ENCODE measurements around the gene FXYD7. TPM values are rescaled to one million over a fixed set of nuclear protein-coding genes. Genes with fewer than 3 reads are reported as not detected.

FXYD7 gene
- polyA plus RNA-seq, 10 donors = 0.42 to 2.4 (median 0.89) TPM

DNA sequence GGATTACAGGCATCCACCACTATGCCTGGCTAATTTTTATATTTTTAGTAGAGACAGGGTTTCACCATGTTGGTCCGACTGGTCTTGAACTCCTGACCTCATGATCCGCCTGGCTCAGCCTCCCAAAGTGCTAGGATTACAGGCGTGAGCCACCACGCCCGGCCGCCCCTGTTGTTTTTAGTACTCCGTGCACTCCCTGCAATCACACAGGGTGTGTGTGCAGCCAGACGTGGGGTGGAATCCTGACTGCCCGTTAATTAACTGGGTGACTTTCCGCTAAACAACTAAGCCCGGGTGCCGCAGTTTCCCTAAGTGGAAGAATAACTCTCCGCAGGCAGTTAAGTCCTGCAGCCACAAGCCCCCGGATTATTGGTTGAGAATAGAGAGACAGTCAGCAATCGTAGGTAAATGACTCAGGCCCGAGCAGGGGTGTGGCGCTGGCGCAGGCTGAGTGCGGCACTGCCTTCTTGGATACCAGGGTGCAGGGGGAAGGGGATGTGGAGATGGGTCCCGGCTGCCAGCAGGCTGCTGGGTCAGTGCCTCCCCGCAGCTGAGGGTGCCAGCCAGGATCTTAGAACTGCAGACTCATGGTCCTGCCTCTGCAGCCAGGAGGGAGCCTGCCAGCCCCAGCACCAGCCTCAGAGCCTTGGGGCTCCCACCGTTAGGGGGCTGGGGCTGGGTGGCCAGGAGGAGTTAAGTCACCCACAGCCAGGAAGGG is 33.5 kb upstream of the FXYD7 start:
- DNase-seq = no peak

DNA sequence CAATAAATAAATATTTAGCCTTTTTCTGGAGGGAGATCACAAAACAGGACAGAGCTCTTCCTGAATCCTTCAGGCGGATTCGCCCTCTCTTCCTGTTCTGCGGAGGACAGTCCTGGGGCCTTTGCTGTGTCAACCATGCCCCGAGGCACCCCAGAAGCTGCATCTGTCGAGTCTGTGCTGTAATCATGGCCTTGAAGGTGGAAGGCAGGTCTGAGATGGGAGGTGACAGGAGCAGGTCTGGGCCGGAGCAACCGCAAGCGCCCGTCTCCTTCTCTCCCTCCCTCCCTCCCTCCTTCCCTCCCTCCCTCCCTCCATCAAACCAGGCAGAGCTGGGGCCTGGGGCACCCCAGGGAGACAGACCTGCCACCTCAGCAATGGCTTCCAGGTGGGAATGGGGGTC is 32.1 kb upstream of the FXYD7 start:
- no peak for DNase-seq

DNA sequence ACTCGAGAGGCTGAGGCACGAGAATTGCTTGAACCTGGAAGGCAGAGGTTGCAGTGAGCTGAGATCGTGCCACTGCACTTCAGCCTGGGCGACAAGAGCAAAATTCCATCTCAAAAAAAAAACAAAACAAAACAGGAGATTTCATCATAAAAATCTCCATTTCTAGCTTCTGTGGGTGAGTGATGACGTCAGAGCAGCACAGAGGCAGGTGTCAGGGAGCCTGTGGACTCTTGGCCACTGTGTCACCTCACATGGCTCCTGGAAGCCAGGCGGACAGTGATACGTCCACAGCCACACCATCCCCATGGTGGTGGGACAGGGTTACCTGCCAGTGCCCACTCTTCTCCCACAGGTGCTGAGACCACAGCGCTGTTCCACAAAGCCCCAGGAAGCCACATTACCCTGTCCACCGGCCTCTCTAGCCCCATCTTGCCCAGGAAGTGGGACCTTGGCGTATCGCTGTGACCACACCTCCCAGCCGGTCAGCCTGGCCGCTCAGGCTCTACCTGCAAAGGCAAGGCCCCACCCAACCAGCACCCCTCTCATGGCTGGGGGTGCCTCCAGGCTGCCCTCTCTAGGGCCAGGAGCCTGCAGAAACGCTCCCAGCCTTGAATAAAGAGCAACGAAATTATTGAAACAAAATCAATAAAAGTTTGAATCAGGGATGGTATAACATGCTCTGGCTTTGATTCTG is 29.9 kb upstream of the FXYD7 start:
- DNase-seq = no peak

DNA sequence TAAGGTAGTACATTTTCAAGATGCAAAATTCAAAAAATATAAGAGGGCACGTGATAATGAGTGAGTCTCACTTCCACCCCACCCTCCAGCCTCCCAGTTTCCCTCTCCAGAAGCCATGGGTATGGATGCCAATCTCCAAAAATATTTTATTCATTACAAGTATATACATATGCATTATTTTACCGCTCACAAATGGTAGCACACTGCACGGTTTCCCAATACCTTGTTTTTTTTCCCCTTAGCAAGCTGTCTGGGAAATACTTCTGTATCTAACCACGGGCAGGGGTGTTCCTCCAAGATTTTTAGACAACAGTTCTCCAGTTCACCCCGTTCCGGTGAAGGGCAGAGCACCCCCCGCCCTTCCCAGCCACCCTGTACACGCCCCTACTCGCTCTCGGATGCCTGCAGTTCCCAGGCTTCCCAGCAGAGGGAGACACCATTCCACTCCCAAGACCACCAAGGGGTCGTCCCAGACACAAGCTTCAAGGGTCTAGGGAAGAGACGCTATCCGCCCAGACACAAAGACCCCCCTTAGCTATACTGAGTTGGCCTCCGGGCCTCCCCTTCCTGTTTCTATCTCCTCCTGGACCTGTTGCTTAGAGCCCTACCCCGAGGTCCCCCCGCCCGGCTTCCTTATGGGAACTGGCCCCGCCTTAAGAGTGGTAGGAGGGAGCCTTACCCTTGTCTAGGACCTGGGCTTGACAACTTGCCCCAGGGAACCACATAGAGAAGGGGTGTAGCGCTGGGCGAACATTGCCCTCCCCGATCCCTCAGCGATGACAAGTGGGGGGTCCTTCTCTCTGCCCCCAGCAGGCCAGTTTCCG is 28.5 kb upstream of the FXYD7 start:
- DNase-seq = peak; percentile 66 to 85 (median 85)

DNA sequence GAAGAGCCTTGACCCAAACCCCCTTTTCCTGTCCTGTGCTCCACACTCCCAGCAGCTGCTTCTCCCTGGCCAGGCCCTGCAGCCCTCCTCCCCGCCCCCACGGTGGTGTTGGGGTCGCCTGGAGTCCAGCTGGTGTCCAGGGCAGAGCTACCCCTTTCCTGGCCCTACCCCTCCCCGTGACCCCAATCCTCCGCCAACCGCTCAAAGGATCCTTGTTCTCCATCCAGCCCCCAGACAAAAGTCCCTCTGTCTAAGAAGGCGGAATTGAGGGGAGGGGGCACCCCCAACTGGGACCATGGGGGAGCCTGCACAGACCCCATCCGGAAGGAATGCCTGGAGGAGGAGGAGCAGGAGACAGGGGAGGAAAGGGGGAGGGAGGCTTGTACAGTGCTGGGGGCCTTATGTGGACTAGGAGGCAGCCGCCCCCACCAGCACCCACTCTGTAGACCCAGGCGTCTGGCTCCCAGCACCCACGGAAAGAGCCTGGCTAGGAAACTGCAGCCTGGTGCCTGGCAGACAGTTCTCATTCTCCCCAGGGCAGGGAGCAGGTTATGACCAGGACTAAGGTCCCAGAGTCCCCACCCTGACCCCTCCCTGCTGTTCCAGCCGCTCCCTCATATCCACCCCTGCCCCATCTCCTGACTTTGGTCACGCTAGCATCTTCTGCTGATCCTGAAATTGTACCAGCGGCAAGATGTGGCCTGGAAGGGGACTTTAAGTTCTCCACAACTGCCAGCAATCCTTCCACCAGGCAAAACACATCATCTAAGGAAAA is 27.7 kb upstream of the FXYD7 start, which contains the start of gene FXYD3:
Gene FXYD3 (plus strand): TSS at position 647 of the 775 bp plus-strand sequence. CDS start 3,554 bp downstream, outside the sequence.
- no peak for DNase-seq

DNA sequence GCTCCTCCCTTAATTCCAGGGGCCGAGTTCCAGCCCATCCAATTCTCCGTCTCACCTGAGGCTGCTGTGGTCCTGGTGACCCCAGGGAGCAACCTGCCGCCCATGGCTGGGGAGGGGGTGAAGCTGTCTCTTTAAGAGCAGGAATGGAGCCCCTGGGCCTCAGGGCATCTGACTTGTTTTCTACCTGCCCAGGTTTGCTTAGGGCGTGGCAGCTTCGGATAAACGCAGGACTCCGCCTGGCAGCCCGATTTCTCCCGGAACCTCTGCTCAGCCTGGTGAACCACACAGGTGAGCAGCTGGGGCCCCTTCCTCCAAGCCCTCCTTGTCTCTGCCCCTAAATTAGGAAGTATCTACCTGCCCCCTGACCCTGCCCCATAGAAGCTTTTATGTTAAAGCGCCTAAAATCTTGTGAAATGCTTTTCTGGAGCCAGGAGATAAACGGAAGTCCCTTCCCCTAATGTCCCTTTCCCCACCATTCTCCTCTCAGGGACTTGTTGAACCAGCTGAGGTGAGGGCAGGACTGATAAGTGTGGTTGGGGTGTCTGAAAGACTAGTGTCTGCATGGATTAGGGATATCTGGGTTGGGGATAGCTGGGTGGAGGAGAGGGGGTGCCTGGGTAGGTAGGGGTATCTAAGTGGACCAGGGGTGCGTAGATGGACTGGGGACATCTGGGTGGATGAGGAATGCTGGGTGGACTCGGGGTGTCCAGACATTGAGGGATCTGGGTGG is 26.8 kb upstream of the FXYD7 start:
- DNase-seq = no peak

DNA sequence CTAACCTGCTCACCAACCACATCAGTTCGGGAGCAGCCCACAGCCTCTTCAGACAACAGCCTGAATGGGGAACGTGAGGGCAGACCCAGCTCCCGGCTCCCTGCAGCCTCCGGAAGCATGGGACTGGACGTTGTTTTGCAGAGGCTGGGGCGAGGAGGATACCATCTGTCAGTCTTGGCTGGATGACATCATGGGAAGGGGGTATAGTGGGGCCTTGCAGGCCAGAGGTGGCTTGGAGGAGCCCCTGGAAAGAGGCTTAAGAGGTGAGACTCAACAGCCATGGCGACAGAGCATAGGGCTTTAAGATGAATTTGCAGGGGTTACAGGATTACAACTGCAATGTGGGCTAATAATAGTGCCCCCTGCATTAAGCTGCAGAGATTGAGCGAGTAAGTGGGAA is 25.9 kb upstream of the FXYD7 start:
- DNase-seq = no peak

DNA sequence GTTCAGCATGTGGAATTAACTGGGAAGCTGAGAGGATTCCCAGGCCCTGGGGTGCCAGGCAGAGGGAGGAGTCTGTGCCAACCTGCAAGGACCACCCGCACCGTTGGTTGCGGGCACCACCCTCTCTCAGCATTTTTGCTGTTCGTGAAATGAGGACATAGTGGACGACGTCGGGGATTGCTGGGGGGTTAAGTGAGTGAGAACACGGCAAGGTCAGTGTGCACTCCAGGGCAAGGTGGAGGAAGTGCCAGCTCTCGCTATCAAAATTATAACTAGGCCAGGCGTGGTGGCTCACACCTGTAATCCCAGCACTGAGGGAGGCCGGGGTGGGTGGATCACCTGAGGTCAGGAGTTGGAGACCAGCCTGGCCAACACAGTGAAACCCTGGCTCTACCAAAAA is 25.3 kb upstream of the FXYD7 start:
- no peak for DNase-seq

DNA sequence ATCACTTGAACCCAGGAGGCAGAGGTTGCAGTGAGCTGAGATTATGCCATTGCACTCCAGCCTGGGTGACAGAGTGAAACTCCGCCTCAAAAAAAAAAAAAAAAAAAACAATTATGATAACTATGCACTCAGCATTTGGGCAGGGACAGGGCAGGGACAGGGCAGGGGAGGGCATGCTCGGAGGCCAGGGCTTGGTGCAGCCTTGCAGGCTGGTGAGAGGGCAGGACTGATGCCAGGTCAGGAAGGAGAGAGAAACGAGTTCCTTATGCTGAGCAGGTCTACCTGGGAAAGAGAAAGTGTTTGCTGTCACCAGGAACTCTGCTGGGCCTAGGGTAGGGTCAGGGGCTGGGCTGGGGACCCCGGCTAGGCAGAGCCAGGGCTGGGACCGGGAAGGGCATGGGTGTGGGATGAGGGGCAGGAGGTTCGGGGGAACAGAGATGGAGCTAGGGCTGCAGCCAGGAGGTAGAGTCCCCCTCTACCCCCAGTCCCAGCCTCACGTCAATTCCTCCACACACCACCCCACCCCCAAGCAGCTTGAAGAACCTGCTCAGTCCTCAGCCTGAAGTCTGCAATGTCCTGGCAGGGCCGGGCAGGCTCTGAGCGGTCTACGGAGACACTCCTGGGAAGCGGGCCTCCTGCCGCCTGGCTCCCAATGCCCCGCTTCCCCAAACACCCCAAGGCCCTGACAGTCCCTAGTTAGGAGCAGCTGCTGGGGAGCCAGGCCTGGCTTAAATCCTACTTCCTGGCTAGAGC is 24.6 kb upstream of the FXYD7 start:
- DNase-seq = no peak

DNA sequence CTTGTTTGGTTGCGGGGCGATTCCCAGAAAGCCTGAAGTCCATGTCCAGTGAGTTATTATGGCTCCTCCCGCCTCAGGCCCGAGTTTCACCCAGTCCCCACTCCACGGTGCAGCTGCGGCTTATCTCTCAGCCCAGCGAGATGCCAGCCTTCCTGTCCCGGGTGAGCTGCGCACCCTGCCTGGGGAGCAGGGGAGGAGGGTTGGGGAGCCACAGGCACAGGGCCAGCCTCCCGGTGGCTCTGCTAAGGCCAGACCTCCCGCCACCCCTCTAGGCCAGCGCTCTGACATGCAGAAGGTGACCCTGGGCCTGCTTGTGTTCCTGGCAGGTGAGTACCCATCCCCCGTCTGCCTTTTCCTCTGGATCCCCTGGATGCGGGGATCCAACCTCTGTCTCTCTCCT is 24.0 kb upstream of the FXYD7 start:
- DNase-seq = no peak

DNA sequence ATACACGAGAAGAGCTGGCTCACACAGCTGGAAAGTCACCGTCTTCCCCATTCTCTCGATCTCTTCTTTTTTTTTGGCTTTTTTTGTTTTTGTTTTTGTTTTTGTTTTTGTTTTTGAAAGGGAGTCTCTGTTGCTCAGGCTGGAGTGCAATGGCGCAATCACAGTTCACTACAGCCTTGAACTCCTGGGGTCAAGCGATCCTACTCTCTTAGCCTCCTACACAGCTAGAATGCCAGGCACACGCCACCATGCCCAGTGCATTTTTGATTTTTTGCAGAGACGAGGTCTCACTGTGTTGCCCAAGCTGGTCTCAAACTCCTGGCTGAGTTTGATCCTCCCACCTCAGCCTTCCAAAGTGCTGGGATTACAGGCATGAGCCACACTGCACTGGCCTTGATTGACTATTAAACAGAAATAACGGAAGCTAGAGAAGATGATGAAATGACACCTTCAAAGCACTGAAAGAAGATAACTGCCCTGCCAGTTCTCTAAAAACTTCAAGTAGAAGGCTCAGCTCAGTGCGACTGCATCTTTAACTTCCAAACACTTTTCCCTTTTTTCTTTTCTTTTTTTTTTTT is 23.4 kb upstream of the FXYD7 start:
- no peak for DNase-seq

DNA sequence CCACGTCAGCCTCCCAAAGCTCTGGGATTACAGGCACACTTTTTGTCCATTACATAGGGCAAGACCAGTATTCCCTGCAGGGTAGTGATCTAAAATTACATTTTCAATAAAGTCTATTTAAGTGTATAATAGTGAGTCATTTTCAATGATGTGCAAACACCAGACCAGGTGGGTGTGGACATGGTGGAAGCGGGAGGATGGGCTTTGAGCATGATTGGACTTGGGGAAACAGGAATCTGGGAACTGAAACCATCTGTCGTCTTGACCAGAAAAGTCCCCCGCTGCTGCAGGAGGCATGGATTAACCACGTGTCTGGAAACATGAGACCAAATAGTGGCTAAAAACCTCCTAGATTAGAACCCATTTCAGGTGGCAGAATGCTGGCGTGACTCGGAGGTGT is 22.6 kb upstream of the FXYD7 start:
- peak in 1 of 3 donors; percentile 44 for DNase-seq

DNA sequence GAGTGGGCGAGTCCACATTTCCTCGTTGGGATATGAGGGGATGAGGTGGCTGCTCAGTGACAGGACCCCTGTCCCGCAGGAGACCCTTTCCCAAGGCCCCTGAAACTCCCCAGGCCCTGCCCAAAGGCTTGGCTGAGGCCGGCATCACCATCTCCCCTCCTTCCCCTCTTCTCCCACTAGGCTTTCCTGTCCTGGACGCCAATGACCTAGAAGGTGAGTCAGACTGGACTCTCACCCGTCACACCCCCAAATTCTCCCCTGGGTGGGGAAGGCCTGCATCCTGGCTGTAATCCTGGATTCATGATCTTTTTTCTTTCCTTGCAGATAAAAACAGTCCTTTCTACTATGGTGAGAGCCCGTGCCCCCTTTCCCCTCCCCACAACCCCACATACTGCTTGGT is 22.2 kb upstream of the FXYD7 start:
- no peak for DNase-seq

DNA sequence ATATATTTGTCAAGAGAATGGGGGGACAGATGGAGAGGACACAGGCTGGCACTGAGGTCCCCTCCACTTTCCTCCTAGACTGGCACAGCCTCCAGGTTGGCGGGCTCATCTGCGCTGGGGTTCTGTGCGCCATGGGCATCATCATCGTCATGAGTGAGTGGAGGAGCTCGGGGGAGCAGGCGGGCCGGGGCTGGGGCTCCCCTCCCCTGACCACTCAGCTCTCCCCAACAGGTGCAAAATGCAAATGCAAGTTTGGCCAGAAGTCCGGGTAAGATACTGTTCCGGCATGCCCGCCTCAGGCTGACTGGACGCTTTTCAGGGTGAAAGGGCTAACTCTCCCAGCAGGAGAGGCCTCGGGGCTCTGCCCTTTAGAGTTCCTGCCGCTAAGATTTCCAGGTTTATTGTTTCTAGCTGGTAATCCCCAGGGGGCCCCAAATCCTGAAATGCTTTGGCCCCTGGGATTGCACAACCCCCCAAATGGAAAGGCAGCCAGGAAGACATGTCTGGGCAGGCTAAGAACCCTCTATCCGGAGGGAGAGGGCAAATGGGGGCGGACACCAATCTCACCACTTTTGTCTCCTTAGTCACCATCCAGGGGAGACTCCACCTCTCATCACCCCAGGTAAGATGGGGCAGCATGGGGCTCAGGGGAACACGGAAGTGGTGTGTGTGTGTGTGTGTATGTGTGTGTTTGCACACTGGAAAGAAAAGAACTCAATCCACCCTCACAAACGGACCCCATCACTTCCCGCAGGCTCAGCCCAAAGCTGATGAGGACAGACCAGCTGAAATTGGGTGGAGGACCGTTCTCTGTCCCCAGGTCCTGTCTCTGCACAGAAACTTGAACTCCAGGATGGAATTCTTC is 20.1 kb upstream of the FXYD7 start:
- no peak for DNase-seq

DNA sequence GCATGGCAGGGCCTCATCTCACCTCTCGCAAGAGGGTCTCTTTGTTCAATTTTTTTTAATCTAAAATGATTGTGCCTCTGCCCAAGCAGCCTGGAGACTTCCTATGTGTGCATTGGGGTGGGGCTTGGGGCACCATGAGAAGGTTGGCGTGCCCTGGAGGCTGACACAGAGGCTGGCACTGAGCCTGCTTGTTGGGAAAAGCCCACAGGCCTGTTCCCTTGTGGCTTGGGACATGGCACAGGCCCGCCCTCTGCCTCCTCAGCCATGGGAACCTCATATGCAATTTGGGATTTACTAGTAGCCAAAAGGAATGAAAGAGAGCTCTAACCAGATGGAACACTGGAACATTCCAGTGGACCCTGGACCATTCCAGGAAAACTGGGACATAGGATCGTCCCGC is 19.5 kb upstream of the FXYD7 start:
- peak in 1 of 3 donors; percentile 41 for DNase-seq

DNA sequence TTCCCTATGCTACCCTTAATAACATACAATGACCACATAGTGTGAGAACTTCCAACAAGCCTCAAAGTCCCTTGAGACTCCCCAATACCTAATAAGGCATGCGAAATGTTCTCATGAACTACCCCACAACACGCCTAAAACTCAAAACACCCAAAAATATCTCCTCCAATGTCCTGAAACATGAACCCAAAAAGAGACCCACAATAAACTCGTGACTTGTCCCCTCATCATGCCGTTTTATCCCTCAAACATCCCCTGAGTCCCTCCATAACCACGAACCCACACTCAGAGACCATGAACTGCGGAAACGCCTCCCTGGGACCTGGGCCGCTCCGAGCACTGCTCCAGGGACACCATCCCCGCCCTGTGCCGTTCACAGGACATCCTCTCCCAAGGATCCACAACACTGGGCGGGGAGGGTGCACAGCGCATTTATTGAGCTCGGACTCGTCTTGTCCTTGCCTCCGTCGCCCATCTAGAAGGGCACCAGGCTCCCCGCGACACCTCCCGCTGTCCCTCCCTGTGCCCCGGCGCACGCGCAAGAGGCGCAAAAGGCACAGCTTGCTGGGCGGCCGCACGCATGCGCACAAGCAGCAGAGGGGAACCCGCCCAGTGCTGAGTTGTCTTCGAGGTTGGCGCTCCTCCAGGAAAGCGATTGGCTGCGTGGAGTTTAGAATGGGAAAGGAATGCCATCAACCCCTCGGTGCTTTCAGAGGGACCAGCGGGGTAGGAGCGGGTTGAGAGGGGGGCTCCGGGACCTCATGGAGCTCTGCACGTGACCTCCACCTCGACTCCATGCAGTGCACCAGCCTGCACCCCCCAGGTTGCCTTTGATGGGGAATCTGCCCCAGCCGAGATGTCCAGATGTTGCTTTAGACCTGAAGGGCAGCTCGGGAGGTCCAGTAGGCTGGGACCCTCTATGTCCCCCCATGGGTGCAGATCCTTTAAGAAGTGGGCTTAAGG is 18.7 kb upstream of the FXYD7 start:
- DNase-seq = peak; percentile 95 to 98 (median 97)

DNA sequence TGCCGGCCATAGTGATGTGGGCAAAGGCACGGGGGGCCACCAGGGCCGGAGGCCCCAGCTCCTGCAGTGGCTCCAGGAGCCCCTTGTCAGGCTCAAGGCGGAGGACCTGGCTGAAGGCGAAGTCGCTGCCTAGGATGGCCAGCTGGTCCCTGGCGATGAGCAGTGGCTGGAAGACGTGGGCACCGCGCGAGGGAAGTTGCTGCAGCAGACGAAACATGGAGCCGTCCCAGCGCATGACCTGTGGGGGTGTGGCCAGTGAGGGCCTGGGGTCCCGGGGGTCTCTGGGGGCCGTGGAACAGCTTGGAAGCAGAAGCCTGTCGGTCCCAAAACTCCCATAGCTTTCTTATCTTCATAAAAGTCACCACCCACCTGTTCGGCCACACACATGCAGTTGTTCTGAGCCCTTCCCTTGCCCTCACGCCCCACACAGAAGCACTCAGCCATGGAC is 17.8 kb upstream of the FXYD7 start:
- no peak for DNase-seq
